ENCODE data around the gene PCYT1A.
A peak's percentile ranks its signal among the peaks of the same experiment; 100 is the strongest.
"Not testable (repeated sequence)": the region's sequence is repeated elsewhere in the genome, so short reads cannot be mapped to it uniquely, and the experiment has no call there.

Gene PCYT1A

GRCh38 chr3:196287090-196287439 is 461 bp downstream of the PCYT1A start:
- DNase-seq (ENCODE audit: low read depth, low spot score) = no peak

DNA sequence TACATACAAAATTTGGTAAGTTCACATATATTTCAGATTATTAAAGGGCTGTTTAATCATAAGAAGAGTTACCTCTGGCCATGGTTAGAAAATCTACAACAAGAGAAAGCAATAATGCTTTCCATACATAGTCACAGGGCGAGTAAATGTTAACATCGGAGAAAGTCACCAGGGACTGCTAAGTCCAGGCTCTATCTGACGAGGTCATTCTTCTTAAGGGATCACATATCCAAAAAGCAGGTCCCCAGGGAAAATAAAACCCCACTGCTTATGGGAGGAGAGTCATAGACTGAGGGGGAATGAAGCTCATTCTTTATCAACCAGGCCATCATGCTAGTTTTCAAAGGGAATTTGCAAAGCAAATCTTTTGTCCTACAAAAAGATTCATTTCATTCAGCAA is 3.1 kb downstream of the PCYT1A start:
- DNase-seq (ENCODE audit: low read depth, low spot score) = no peak

- no peak for DNase-seq (ENCODE audit: low read depth, low spot score)
Observed at GRCh38 chr3:196281962-196282361, 5.6 kb downstream of the PCYT1A start.

- no peak for DNase-seq (ENCODE audit: low read depth, low spot score)
Observed at GRCh38 chr3:196280689-196281440, 6.7 kb downstream of the PCYT1A start.

DNA sequence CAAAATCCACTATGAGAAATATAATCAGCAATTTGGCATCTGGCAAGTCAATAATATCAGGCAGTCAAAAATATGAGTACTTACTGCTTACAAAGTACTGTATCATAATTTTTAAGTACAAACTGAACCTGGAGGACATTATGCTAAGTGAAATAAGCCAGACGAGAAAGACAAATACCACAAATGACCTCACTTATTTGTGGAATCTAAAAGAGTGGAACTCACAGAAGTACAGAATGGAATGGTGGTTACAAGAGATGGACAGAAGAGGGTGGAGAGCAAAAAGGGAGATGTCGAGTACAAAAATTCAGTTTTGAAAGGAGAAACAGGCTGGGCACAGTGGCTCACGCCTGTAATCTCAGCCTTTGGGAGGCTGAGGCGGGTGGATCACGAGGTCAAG is 12.4 kb downstream of the PCYT1A start:
- DNase-seq (ENCODE audit: low read depth, low spot score) = no peak

DNA sequence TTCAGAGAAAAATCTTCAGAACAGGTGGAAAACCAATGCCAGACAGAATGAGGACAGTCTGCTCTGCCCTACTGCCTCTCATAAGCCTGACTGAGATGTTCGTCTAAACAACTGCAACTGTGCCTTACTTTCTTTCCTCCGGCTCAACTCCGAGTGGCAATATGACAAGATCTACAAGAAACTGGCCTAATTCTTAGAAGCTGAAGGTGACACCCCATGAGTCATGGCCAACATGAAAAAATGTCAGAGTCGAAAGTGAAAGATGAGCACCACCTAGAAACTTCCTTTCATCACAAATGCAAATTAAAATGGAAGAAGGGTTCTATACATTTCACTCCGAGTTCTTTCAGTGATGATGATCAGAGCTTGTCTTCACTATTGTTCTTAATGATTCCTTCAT is 12.9 kb downstream of the PCYT1A start:
- DNase-seq (ENCODE audit: low read depth, low spot score) = no peak

DNA sequence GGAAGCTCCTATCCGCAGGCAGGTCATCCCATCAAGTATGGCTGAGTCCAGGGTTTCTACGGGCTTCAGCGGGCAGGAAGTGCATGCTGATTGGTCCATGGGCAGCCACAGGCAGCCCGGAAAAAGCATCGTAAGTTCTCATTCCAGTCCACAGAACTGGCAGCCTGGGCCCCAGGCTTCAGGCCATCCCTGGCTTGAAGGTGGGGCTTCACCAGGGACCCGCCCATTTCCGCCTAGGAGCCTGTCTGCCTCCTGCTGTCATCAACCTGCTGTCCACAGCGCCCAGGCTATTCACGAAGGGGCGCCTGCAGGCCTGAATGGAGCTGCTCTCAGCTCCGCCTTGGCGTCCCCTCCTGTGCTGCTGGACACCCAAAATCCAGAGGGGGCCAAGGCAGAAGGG is 13.9 kb downstream of the PCYT1A start:
- DNase-seq (ENCODE audit: low read depth, low spot score) = no peak

- no peak for DNase-seq (ENCODE audit: low read depth, low spot score)
Observed at GRCh38 chr3:196272826-196273225, 14.7 kb downstream of the PCYT1A start.

DNA sequence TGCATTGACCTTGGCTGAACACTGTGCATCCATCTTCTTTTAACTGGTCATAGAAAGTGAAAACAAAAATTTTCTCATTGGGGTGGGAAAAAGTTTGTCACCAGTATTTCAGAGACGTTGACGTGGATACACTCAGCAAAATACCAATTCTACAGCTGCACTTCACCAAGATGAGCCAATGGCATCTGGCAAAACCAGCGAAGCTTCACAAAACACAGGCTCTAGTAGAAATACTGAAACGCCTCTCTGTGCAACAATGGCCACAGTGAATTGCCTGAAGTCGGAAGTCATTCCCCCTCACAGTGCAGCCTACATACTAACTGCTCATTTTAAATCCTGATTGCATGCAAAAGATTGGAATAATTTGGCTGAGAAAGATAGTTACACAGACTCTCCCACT is 17.0 kb downstream of the PCYT1A start:
- no peak for DNase-seq (ENCODE audit: low read depth, low spot score)

GRCh38 chr3:196268284-196269163 is 19.0 kb downstream of the PCYT1A start:
- DNase-seq (ENCODE audit: low read depth, low spot score) = peak; percentile 59

- no peak for DNase-seq (ENCODE audit: low read depth, low spot score)
Observed at GRCh38 chr3:196263819-196264218, 23.7 kb downstream of the PCYT1A start.

DNA sequence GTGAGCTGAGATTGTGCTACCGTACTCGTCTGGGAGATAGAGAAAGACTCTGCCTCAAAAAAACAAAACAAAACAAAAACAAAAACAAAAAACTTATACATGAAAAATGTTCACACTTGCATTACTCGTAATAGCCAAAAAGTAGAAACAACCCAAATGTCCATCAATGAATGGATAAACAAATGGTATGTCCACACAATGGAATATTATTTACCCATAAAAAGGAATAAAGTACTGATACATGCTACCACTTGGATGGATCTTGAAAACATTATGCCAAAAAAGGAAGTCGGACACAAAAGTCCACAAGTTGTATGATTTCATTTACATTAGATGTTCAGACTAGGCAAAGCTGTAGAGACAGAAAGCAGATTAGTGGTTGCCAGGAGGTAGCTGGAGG is 26.7 kb downstream of the PCYT1A start:
- DNase-seq (ENCODE audit: low read depth, low spot score) = no peak

- no peak for DNase-seq (ENCODE audit: low read depth, low spot score)
Observed at GRCh38 chr3:196255776-196256175, 31.8 kb downstream of the PCYT1A start.

DNA sequence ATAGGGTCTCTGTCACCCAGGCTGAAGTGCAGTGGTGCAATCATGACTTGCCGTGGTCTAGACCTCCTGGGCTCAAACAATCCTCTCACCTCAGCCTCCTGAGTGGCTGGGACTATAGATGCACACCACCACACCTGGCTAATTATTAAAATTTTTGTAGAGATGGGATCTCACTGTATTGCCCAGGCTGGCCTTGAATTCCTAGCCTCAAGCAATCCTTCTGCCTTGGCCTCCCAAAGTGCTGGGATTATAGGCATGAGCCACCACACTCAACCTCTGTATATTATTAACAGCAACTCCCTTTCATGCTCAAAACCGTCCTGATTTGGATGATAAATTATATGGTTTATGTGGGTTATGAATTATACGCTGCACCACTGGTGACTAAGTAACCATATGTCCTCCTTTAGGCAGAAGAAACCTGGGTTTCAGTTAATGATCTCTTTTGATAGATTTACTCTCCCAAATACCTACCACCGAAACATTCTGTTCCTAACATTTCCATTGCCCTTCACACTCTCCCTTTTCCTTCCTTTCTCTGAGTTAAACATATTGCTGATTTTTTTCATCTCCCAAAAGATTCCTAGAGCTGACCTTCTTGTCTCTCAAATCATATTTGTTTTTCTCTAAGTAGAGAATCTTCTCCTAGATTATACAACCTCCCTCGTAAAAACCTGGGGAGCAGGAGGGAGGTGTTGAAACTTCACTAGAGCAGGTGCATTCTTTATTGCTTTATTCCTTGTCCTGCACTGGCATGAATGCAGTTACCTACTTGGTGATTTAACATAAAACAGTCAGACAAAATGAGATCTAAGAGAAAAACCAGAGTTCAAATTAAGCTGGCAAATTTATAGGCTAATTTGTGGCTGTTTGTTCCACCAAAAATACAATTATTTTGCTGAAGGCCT is 32.9 kb downstream of the PCYT1A start:
- no peak for DNase-seq (ENCODE audit: low read depth, low spot score)

DNA sequence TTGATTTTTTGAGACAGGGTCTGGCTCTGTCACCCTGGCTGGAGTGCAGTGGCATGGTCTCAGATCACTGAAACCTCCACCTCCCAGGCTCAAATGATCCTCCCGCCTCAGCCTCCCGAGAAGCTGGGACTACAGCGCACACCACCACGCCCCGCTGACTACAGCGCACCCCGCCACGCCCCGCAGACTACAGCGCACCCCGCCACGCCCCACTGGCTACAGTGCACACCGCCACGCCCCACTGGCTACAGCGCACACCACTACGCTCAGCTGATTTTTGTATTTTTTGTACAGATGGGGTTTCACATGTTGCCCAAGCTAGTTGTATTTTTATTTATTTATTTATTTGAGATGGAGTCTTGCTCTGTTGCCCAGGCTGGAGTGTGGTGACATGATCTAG is 35.6 kb downstream of the PCYT1A start:
- no peak for DNase-seq (ENCODE audit: low read depth, low spot score)

DNA sequence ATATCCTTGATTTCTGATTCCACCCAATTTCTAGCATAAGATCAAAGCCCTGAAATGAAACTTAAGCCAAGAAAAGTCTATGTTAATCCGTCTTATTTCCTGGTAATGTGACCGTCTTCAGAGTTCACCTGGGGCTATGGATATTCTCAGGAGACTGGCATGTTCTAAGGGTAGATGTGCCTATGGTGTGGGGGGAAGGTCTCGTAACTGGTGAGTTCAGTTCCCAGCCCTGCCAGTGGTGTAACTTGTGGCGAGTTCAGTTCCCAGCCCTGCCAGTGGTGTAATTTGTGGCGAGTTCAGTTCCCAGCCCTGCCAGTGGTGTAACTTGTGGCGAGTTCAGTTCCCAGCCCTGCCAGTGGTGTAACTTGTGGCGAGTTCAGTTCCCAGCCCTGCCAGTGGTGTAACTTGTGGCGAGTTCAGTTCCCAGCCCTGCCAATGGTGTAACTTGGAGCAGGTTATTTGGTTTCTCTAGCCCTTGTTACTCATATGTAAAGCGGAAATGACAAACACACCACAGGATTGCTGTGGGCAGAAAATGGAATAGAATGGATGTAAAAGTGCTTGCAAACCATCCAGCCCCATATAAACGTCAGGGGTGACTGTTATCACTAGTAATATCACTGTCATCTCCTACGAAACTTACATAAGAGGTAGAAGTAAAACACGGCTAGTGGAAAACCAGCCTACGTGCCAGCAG is 40.8 kb downstream of the PCYT1A start:
- no peak for DNase-seq (ENCODE audit: low read depth, low spot score)

DNA sequence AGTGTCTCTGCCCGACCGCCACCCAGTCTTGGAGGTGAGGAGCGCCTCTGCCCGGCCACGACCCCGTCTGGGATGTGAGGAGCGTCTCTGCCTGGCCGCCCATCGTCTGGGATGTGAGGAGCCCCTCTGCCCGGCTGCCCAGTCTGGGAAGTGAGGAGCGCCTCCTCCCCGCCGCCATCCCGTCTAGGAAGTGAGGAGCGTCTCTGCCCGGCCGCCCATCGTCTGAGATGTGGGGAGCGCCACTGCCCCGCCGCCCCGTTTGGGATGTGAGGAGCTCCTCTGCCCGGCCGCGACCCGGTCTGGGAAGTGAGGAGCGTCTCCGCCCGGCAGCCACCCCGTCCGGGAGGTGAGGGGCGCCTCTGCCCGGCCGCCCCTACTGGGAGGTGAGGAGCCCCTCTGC is 43.4 kb downstream of the PCYT1A start:
- DNase-seq (ENCODE audit: low read depth, low spot score) = not testable (repeated sequence)

DNA sequence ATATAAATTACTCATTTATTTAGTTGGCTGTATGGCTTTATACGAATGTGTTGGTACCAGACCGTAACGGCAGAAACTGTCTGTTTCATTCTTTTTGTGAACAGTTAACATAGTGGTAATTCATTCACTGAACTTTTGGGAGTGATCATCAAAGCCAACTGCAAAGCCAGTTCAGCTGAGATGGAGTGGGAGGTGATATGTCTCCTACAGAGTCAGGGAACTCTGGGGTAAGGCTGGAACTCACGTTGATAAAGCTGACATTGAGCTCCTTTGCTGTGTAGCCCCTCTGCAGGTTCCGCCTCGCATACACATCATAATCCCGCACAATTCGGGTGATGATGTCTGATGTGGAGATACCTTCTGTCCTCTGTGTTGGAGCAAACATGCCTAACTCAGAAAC is 45.8 kb downstream of the PCYT1A start:
- DNase-seq (ENCODE audit: low read depth, low spot score) = no peak

- DNase-seq (ENCODE audit: low read depth, low spot score) = no peak
Observed at GRCh38 chr3:196240424-196240823, 47.1 kb downstream of the PCYT1A start.

- no peak for DNase-seq (ENCODE audit: low read depth, low spot score)
Observed at GRCh38 chr3:196238612-196239560, 48.6 kb downstream of the PCYT1A start.
